Gastroesophageal sphincter (tissue), 3 donors: ENCODE data around the gene KRTAP10-5.

Source experiments
- CTCF ChIP-seq, 4 experiments: fragments of 200-600 bp in 2 of 4; fragments of 450-650 bp in 2 of 4; sonication (generic) in 1 of 4; IDR thresholded peaks; one replicate each; pipeline ENCODE4 v1.5.1; 2017 to 2019; ENCODE audit warnings: antibody characterized with exemption in 4 of 4, mild to moderate bottlenecking in 2 of 4, moderate library complexity in 2 of 4
- POLR2A ChIP-seq, 2 donors: fragments of 450-650 bp; IDR thresholded peaks; one replicate each; pipeline ENCODE4 v1.6.1; 2017; ENCODE audit warnings: antibody characterized with exemption in 2 of 2, mild to moderate bottlenecking in 2 of 2, moderate library complexity in 1 of 2

GRCh38 chr21:44579056-44579832, 1.2 kb downstream of the KRTAP10-5 start:
- no peak for TF ChIP-seq CTCF (IDR thresholded peaks at IDR 0.05)
- TF ChIP-seq POLR2A (IDR thresholded peaks at IDR 0.05) = no peak
